K562 (cell line): ENCODE results near the gene MON2. TPM values are rescaled to one million over a fixed set of nuclear protein-coding genes. Genes with fewer than 3 reads are reported as not detected.

Source experiments
- ATF7 ChIP-seq: fragments of 450-650 bp; IDR thresholded peaks from 2 replicates; pipeline ENCODE4 v1.7.1; 2014; ENCODE audit warnings: mild to moderate bottlenecking, moderate library complexity
- BACH1 ChIP-seq: fragments of 200-800 bp; sonication (Bioruptor generic); IDR thresholded peaks from 2 replicates; pipeline ENCODE4 v1.6.1; 2016; ENCODE audit warnings: missing genetic modification characterization, missing compliant biosample characterization
- CEBPB ChIP-seq: fragments of 450-650 bp; IDR thresholded peaks from 2 replicates; pipeline ENCODE4 v1.6.1; 2016; ENCODE audit warnings: missing genetic modification characterization, missing compliant biosample characterization
- DPF2 ChIP-seq: fragments of 450-650 bp; IDR thresholded peaks from 2 replicates; pipeline ENCODE4 v1.6.1; 2016
- ESRRA ChIP-seq: fragments of 450-650 bp; IDR thresholded peaks from 2 replicates; pipeline ENCODE4 v1.6.1; 2014; ENCODE audit warnings: low read depth, mild to moderate bottlenecking, moderate library complexity, borderline replicate concordance
- GABPB1 ChIP-seq: sonication (generic); formaldehyde crosslinking; IDR thresholded peaks from 2 replicates; pipeline ENCODE4 v1.8.0; 2022; ENCODE audit warnings: mild to moderate bottlenecking, missing genetic modification reagents
- KLF13 ChIP-seq: fragments of 450-650 bp; IDR thresholded peaks from 2 replicates; pipeline ENCODE4 v1.6.1; 2016; ENCODE audit warnings: missing genetic modification characterization, low read depth, mild to moderate bottlenecking, missing compliant biosample characterization, moderate library complexity, borderline replicate concordance
- MAFF ChIP-seq: IDR thresholded peaks from 2 replicates; pipeline ENCODE4 v1.6.1; 2012; ENCODE audit warnings: low read length, improper control_type of control experiment
- MTA2 ChIP-seq: fragments of 450-650 bp; IDR thresholded peaks from 2 replicates; pipeline ENCODE4 v1.6.1; 2016; ENCODE audit warnings: low read depth
- NCOA4 ChIP-seq: fragments of 450-650 bp; IDR thresholded peaks from 2 replicates; pipeline ENCODE4 v1.6.1; 2018; ENCODE audit warnings: mild to moderate bottlenecking; ENCODE audit not compliant: partially characterized antibody
- NEUROD1 ChIP-seq: fragments of 150-350 bp; IDR thresholded peaks from 2 replicates; pipeline ENCODE4 v1.6.1; 2014; ENCODE audit warnings: borderline replicate concordance, low read length, low read depth; ENCODE audit not compliant: partially characterized antibody
- SMARCA5 ChIP-seq: fragments of 450-650 bp; IDR thresholded peaks from 2 replicates; pipeline ENCODE4 v1.6.1; 2016
- SMC3 ChIP-seq: conservative IDR thresholded peaks from 2 replicates; pipeline ENCODE4 v1.6.1; 2011; ENCODE audit warnings: low read depth, low read length, improper control_type of control experiment; ENCODE audit not compliant: insufficient read depth
- ZC3H4 ChIP-seq: sonication (generic); formaldehyde crosslinking; IDR thresholded peaks from 2 replicates; pipeline ENCODE4 v1.9.0; 2021; ENCODE audit warnings: missing genetic modification reagents, borderline replicate concordance
- ZKSCAN3 ChIP-seq: fragments of 250-450 bp; sonication (Bioruptor Pico); IDR thresholded peaks from 2 replicates; pipeline ENCODE4 v1.4.0; 2020
- ZNF24 ChIP-seq: fragments of 450-650 bp; IDR thresholded peaks from 2 replicates; pipeline ENCODE4 v1.6.1; 2016
- ZNF316 ChIP-seq: fragments of 450-650 bp; IDR thresholded peaks from 2 replicates; pipeline ENCODE4 v1.6.1; 2016
- ZNF347 ChIP-seq: fragments of 450-650 bp; formaldehyde crosslinking; IDR thresholded peaks from 2 replicates; pipeline ENCODE4 v1.4.0; 2020; ENCODE audit warnings: low read depth, mild to moderate bottlenecking, moderate library complexity
- polyA plus RNA-seq, 8 experiments: library from polyadenylated mRNA; depleted of rRNA in 4 of 8; stranded (reverse) in 5 of 8; unstranded in 3 of 8; fragments of >200 nt; fragmentation: Nextera tagmentation in 2 of 8; fragmentation: Illumina TruSeq in 1 of 8; extraction: Ambion mirVana in 2 of 8; extraction: Trizol in 1 of 8; gene quantifications; 2 replicates each; pipeline versions ENCODE4 v1.2.1 to v1.2.3, GENCODE V29; 2011 to 2014; ENCODE audit warnings: inconsistent platforms in 1 of 8, missing spikeins in 1 of 8
- total RNA-seq, 7 experiments: library from RNA; depleted of rRNA in 6 of 7; stranded (reverse); fragments of >200 nt in 6 of 7; fragmentation: Illumina TruSeq in 2 of 7; extraction: Trizol in 2 of 7; gene quantifications; 2 replicates each; pipeline versions ENCODE4 v1.2.1 to v1.2.3, GENCODE V29; 2011 to 2021; ENCODE audit warnings: low replicate concordance in 1 of 7
- TF ChIP-seq, protein P1 (sequence below): sonication (generic); formaldehyde crosslinking; IDR thresholded peaks from 2 replicates; pipeline ENCODE4 v1.8.0; 2022; ENCODE audit warnings: mild to moderate bottlenecking, missing genetic modification reagents
- TF ChIP-seq, protein P2 (sequence below): fragments of 250-450 bp; sonication (Bioruptor Pico); IDR thresholded peaks from 2 replicates; pipeline ENCODE4 v1.4.0; 2020
- TF ChIP-seq, protein P3 (sequence below): sonication (generic); formaldehyde crosslinking; IDR thresholded peaks from 2 replicates; pipeline ENCODE4 v1.8.1; 2023; ENCODE audit warnings: mild to moderate bottlenecking, missing genetic modification reagents, moderate library complexity
- TF ChIP-seq, protein P4 (sequence below): sonication (generic); formaldehyde crosslinking; IDR thresholded peaks from 2 replicates; pipeline ENCODE4 v1.8.1; 2023; ENCODE audit warnings: mild to moderate bottlenecking, missing genetic modification reagents
- TF ChIP-seq, protein P5 (sequence below): fragments of 450-650 bp; IDR thresholded peaks from 2 replicates; pipeline ENCODE4 v1.6.1; 2018; ENCODE audit warnings: mild to moderate bottlenecking, low read depth; ENCODE audit not compliant: partially characterized antibody

MON2 gene
- total and polyA plus RNA-seq, 9 of the 15 experiments (the other 6 are each of a cell fraction or from before 2014, with no cell fraction given): 3.6 to 31.6 (median 16.8) TPM

DNA sequence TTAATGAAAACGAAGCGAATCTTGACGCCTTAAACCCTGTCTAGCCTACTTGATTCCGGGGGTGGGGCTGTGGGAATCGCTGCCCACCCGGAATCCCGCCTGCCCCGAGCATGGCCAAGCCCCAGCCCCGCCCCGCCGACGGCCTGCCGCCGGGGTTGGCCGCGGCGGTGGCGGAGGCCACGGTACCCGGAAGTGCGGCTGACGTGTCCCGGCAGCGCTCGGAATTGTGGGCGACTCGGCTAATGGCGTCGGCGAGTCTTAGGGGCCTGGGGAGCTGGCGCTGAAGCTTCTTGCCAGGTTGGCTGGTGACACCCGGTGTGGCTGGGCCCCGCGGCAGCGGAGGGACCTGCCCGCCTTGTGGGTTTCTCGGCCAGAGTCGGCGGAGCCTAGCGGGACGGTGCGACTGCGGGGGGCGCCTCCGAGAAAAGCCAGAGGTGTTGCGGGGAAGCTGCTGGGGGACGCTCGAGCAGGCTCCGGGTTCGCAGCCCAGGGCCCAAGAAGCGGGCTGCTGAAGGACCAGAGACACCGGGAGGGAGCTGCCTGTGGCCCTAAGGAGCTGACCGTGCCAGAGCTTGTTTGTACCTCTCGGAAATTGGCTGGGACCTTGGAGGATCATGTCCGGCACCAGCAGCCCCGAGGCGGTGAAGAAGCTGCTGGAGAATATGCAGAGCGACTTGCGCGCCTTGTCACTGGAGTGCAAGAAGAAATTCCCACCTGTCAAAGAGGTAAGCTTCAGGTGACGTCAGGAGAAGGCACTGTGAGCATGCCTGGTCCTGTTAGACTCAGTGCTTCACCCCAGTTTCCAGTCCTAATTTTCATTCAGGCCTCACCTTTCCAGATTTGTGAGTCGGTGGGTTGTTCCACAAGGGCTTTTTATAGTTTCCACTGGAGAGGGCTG is at the start of gene MON2 (continued):
- TF ChIP-seq, protein P1, sequence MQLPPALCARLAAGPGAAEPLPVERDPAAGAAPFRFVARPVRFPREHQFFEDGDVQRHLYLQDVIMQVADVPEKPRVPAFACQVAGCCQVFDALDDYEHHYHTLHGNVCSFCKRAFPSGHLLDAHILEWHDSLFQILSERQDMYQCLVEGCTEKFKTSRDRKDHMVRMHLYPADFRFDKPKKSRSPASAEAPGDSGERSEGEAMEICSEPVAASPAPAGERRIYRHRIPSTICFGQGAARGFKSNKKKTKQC (CRISPR knock-in tag): 0 out of 2 replicates have a peak, but pooled peaks have one; percentile 40
- no peak for TF ChIP-seq NCOA4
- no peak for TF ChIP-seq SMARCA5
- TF ChIP-seq, protein P2, sequence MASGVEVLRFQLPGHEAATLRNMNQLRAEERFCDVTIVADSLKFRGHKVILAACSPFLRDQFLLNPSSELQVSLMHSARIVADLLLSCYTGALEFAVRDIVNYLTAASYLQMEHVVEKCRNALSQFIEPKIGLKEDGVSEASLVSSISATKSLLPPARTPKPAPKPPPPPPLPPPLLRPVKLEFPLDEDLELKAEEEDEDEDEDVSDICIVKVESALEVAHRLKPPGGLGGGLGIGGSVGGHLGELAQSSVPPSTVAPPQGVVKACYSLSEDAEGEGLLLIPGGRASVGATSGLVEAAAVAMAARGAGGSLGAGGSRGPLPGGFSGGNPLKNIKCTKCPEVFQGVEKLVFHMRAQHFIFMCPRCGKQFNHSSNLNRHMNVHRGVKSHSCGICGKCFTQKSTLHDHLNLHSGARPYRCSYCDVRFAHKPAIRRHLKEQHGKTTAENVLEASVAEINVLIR (CRISPR knock-in tag): peak; percentile 59
- TF ChIP-seq GABPB1: peak; percentile 87
- no peak for TF ChIP-seq NEUROD1
- TF ChIP-seq KLF13 (tag): no peak
- TF ChIP-seq BACH1 (tag): no peak
- TF ChIP-seq SMC3: no peak
- no peak for TF ChIP-seq ZKSCAN3
- TF ChIP-seq ESRRA: peak; percentile 26; the same call in 1 of the 2 replicates
- TF ChIP-seq, protein P3, sequence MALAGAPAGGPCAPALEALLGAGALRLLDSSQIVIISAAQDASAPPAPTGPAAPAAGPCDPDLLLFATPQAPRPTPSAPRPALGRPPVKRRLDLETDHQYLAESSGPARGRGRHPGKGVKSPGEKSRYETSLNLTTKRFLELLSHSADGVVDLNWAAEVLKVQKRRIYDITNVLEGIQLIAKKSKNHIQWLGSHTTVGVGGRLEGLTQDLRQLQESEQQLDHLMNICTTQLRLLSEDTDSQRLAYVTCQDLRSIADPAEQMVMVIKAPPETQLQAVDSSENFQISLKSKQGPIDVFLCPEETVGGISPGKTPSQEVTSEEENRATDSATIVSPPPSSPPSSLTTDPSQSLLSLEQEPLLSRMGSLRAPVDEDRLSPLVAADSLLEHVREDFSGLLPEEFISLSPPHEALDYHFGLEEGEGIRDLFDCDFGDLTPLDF (CRISPR knock-in tag): peak; percentile 40; the same call in 1 of the 2 replicates
- TF ChIP-seq, protein P4, sequence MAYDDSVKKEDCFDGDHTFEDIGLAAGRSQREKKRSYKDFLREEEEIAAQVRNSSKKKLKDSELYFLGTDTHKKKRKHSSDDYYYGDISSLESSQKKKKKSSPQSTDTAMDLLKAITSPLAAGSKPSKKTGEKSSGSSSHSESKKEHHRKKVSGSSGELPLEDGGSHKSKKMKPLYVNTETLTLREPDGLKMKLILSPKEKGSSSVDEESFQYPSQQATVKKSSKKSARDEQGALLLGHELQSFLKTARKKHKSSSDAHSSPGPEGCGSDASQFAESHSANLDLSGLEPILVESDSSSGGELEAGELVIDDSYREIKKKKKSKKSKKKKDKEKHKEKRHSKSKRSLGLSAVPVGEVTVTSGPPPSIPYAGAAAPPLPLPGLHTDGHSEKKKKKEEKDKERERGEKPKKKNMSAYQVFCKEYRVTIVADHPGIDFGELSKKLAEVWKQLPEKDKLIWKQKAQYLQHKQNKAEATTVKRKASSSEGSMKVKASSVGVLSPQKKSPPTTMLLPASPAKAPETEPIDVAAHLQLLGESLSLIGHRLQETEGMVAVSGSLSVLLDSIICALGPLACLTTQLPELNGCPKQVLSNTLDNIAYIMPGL (CRISPR knock-in tag): peak; percentile 58; the same call in 1 of the 2 replicates
- TF ChIP-seq MTA2: no peak
- TF ChIP-seq, protein P5, sequence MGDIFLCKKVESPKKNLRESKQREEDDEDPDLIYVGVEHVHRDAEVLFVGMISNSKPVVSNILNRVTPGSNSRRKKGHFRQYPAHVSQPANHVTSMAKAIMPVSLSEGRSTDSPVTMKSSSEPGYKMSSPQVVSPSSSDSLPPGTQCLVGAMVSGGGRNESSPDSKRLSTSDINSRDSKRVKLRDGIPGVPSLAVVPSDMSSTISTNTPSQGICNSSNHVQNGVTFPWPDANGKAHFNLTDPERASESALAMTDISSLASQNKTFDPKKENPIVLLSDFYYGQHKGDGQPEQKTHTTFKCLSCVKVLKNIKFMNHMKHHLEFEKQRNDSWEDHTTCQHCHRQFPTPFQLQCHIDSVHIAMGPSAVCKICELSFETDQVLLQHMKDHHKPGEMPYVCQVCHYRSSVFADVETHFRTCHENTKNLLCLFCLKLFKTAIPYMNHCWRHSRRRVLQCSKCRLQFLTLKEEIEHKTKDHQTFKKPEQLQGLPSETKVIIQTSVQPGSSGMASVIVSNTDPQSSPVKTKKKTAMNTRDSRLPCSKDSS: no peak
- no peak for TF ChIP-seq DPF2
- peak; percentile 83 for TF ChIP-seq ATF7
- TF ChIP-seq CEBPB: no peak
- TF ChIP-seq ZNF316: no peak
- TF ChIP-seq ZC3H4 (CRISPR knock-in tag): peak; percentile 28; the same call in 1 of the 2 replicates
- no peak for TF ChIP-seq ZNF347 (CRISPR knock-in tag)
- TF ChIP-seq MAFF: no peak
- TF ChIP-seq ZNF24: no peak
